ENCODE measurements around the gene CCNT1. TPM values are rescaled to one million over a fixed set of nuclear protein-coding genes. Genes with fewer than 3 reads are reported as not detected.

The CCNT1 gene
- total RNA-seq, 4 donors from 2014 or later: 17.4 to 46.8 (median 33.9) TPM

DNA sequence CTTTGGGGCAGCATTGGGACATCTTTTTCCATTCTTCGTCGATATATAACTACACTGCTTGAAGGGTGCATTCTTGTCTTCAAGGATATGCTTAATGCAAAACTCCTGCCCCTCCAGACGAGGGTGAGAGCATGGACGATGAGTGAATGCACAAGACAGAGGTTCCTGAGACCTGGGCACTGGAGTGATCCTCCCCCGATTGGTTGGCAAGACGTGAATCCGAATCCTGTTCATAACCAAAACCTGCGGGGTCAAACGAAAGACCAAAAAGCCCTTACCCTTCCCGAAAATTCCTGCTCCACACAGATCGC is 35.2 kb downstream of the CCNT1 start:
- H3K4me1 ChIP-seq: peaks cover 0 to 14% of the 10 kb centered on the region in 2 donors
- intact Hi-C loops (cut with DNase I; ENCODE audit: low total_unique reads): no loop called here
- peak overlapping the region; percentile 91 to 97 for H3K4me3 ChIP-seq

DNA sequence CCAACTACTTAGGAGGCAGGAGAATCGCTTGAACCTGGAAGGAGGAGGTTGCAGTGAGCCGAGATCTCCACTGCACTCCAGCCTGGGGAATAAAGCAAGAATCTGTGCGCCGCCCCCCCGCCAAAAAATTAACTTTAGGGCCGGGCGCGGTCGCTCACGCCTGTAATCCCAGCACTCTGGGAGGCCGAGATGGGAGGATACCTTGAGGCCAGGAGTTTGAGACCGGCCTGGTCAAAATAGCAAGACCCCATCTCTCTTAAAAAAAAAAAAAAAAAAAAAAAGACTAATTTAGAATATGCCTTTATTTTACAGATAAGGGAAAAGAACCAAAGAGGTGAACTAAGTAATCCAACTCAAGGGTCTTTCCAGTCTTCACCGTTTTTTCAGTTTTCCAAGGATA is 35.6 kb downstream of the CCNT1 start:
- intact Hi-C loops (cut with DNase I; ENCODE audit: low total_unique reads): no loop called here
- DNase-seq: no peak
- H3K9me3 ChIP-seq: no peaks in the 10 kb centered on the region
- peaks cover 0 to 14% of the 10 kb centered on the region in 2 donors for H3K4me1 ChIP-seq
- TF ChIP-seq CTCF (IDR thresholded peaks at IDR 0.05): no peak
- TF ChIP-seq POLR2A (IDR thresholded peaks at IDR 0.05): no peak
- peak overlapping the region; percentile 91 to 97 for H3K4me3 ChIP-seq
- no peaks in the 10 kb centered on the region for H3K36me3 ChIP-seq
- no peaks in the 10 kb centered on the region for H3K27me3 ChIP-seq
- H3K27ac ChIP-seq: peak overlapping the region in 1 of 2 donors; percentile 91

More for the DNA sequence above, 35.2 kb downstream of the CCNT1 start:
- H3K9me3 ChIP-seq: no peaks in the 10 kb centered on the region
- TF ChIP-seq POLR2A (IDR thresholded peaks at IDR 0.05) (no peak), CTCF (IDR thresholded peaks at IDR 0.05) (no peak)
- DNase-seq: no peak
- H3K36me3 ChIP-seq: no peaks in the 10 kb centered on the region
- peak overlapping the region; percentile 85 to 91 for H3K27ac ChIP-seq
- no peaks in the 10 kb centered on the region for H3K27me3 ChIP-seq

DNA sequence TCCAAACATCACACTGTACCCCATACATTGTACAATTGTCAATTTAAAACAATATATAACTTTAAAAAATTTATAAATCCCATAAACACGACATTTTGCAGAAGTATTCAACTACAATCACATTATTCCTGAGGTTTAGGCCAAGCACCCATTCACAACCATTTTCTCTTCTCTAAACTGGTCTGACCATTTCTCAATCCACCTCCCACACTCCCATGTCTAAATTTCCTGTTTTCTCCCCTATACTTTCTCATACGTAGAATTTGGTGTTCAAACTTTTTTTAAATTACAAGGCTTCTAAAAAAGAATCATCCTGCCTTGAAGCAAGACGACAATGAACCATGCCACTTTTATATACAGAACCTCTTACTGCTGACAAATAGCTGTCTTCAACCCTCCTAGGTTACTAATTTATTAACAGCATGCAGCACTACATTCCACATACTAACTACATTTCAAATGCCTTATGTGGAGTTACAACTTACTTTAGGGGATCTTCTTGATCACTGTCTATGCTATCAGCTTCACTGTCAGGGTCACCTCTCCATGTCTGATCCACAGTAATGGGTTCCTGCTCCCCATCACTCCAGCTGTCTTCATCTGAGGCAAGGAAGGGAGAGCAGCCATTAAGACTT is 37.8 kb downstream of the CCNT1 start:
- peaks cover 0 to 14% of the 10 kb centered on the region in 2 donors for H3K4me1 ChIP-seq
- H3K27me3 ChIP-seq: no peaks in the 10 kb centered on the region
- H3K4me3 ChIP-seq: no peak overlapping the region
- DNase-seq: no peak
- H3K36me3 ChIP-seq: no peaks in the 10 kb centered on the region
- no peaks in the 10 kb centered on the region for H3K9me3 ChIP-seq
- no peak for TF ChIP-seq POLR2A (IDR thresholded peaks at IDR 0.05)
- no peak for TF ChIP-seq CTCF (IDR thresholded peaks at IDR 0.05)
- H3K27ac ChIP-seq: no peak overlapping the region
- intact Hi-C loops (cut with DNase I; ENCODE audit: low total_unique reads): no loop called here

- H3K27ac ChIP-seq: no peak overlapping the region
- TF ChIP-seq CTCF (IDR thresholded peaks at IDR 0.05): no peak
- TF ChIP-seq POLR2A (IDR thresholded peaks at IDR 0.05): no peak
- no peak for DNase-seq
- no peaks in the 10 kb centered on the region for H3K27me3 ChIP-seq
- H3K9me3 ChIP-seq: no peaks in the 10 kb centered on the region
- no peak overlapping the region for H3K4me3 ChIP-seq
- H3K4me1 ChIP-seq: no peaks in the 10 kb centered on the region
- intact Hi-C loops (cut with DNase I; ENCODE audit: low total_unique reads): no loop called here
- no peaks in the 10 kb centered on the region for H3K36me3 ChIP-seq
These were observed 45.2 kb downstream of the CCNT1 start for GRCh38 chr12:48671231-48671856.

DNA sequence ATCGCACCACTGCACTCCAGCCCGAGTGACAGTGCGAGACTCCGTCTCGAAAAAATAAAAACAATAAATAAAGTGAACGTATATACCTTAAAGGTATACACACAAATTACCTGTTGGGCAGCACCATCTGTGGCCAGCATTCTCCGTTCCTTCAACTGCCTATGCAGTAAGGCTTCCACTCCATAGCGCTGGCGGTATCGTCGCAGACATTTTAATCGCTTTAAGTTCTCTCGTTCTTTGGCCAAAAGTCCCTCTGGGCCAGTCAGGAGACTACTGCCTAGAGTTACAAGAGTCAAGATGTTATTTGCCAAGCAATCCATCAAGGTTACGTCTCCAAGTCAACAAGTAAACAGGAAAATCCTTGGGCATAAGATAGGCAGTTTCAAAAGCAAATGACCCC is 47.5 kb downstream of the CCNT1 start:
- intact Hi-C loops (cut with DNase I; ENCODE audit: low total_unique reads): no loop called here
- TF ChIP-seq CTCF (IDR thresholded peaks at IDR 0.05) (no peak), POLR2A (IDR thresholded peaks at IDR 0.05) (no peak)
- H3K4me3 ChIP-seq: no peak overlapping the region
- H3K36me3 ChIP-seq: no peaks in the 10 kb centered on the region
- H3K4me1 ChIP-seq: no peaks in the 10 kb centered on the region
- no peaks in the 10 kb centered on the region for H3K27me3 ChIP-seq
- no peak overlapping the region for H3K27ac ChIP-seq
- no peak for DNase-seq
- H3K9me3 ChIP-seq: no peaks in the 10 kb centered on the region
